NCI-H1092 (cell line): ENCODE results near the gene NT5C3A.
"Not testable (repeated sequence)": the region's sequence is repeated elsewhere in the genome, so short reads cannot be mapped to it uniquely, and the experiment has no call there.

ENCODE experiments used
- DNase-seq: peaks from one replicate; lab custom pipeline; 2025; lab: John Stamatoyannopoulos, UW

Gene NT5C3A

DNA sequence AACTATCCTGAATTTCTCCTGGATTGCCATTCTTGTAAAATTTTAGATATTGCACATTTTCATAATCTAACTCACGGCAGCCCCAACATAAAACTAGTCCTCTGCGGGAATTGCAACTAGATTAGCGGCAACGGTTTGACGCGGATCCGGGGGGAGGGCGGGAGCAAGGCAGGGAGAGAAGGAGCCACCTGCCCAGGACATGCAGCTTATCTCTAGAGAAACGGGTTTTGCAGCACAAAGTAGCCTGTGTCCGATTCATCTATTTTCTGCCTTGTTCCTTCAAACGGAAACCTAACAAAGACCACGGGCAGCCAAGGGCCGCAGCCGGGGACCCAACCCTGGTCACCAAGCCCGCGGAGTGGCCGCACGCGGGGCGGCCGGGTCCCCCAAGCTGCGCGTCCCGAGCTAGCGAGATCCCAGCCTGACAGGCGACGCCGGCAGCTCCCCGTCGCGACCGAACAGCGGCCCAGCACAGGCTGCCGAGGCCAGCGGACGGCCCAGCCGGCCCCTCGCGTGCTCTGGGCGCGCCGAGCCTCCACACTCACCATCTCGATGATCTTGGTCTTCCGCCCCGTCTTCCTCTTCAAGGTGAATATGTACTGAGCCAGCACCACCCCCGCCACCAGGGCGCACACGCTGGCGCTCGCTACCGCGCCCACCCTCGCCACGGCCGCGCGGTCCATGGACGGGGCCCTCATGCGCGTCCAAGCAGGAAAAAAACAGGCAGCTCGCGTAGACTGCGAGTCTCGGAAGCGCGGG, at the start of gene NT5C3A:
Gene NT5C3A (minus strand): TSS at position 754 of the 759 bp plus-strand sequence. CDS start 71 bp downstream, at position 683.
- DNase-seq: peak; percentile 66

DNA sequence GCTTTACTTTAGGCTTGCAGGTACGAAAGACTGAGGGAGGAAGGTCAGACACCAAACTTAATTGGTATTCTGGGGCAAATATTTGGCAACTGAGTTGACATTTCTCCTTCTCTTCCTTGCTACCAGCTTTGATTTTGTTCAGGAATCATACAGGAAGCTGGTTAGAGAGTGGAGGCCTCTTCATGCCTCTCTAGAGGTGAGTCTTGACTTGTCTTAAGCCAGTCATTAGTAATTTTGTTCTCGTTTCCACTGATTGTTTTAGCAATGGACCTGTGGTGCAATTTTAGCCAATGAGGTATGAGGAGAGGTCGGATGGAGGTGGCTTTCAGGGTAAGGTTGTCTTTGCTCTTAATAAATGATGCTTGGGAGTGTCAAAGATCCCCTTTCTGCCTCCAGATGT, 49.0 kb upstream of the NT5C3A start:
- DNase-seq: no peak

DNA sequence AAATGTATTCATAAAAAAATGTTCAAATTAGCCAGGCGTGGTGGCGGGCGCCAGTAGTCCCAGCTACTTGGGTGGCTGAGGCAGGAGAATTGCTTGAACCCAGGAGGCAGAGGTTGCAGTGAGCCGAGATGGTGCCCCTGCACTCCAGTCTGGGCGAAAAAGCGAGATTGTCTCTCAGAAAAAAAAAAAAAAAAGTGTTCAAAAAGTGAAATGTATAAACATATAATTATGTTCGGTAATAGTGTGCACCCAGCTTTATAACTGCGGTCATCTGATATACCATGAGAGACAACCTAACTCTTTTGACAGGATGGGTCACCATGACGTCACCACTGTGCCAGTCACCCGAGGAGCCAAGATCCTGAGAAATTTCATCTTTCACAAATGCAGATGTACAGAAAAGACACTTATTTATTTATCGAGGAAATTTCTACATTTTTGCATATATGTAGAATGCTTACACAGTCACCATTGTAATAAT, 47.2 kb upstream of the NT5C3A start:
- DNase-seq: no peak

DNA sequence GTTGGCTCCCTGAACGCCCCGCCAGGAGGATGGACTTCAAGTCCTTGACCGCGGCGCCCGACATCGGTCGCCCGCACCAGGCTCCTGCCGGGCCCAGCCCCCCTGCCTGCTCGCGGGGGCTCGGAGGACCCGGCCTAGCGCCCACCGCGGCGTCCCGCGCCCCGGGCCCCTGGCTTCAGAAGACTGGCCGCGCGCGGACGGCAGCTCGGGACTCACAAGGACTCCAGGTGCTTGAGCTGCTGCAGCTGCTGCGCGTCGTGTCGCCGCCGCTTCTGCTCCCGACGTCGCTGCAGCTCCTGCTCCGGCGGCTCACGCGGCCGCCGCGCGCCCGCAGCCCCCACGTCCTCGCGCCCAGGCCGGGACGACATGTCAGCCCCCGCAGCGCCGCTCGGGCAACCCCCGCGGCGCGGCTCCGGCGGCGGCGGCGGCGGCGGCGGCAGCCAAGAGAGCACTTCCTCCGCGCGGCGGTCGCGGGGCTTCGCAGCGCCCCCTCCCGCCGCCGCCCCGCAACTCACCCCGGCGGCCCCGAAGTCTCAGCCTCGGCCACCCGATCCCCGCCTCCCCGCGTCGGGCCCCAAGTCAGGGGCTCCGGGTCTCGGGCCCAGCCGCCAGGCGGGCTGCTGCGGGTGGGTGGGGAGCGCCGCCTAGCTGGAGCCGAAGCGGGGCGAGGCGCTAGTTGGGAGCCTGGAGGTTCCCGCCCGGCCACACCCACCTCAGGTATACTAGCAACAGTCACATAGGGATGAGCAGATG, 46.6 kb upstream of the NT5C3A start, which contains the start of gene RP9:
Gene RP9 (minus strand): TSS at position 400 of the 753 bp plus-strand sequence. CDS start 32 bp downstream, at position 368.
- peak; percentile 74 for DNase-seq

DNA sequence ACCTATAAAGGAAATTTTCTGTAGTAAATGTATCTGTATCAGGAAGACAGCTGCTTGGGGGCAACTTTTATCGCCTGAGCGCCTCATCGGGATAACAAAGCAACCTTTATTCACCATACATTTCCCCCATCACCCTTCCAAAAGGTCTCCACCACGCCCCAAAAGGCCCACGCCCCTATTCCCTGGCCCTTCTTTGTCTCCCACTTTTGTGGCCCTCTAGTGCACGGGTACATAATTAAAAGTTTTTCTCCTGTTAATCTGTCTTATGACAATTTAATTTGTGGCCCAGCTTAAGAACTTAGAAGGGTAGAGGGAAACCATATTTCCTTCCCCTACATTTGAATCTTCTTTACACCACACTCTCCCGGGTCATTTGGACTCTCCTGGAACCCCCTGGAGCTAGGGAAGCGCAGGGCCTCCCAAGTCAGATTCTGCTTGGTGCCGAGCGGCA, 46.0 kb upstream of the NT5C3A start:
- DNase-seq: no peak

DNA sequence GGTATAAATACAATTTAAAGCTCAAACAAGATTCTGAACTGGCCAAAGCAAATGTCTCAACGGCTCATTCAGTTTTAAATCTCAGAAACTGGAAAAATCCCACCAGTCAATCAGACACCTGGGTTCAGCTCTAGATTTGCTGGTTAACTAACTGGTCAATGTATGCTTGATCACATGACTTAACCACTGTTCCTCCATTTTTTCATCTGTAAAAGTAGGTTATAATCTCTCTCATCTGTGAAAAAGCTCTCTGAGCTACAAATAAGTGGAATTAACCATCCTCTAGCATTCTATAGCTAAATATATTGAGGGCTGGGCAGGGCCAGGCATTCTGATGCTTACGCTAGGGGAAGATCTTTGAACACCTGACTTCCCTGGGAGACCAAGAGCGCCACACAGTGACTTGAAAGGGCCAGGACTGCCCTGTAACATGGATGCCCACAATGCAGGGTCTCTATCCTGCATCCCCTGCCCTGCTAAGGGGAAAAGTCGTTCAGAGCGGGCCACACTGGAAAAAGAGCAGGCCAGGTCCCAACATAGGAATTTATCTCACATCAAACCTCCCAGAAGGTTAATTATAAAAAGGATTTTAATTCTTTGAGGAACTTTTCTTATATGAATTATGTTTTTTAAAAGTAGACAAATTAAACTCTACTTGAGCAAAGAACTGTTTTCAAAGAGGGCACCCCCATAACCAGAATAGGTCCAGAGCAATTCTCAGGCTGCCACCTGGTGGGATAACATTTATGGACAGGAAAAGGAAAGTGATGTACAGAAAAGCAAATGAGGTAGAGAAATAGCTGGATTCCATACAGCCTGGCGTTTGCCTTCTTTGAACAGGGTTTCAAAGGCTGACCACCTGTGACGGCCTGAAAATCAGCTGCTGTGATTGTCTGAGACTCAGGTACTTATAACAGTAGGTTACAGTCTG, 44.8 kb upstream of the NT5C3A start:
- DNase-seq: peak; percentile 5

DNA sequence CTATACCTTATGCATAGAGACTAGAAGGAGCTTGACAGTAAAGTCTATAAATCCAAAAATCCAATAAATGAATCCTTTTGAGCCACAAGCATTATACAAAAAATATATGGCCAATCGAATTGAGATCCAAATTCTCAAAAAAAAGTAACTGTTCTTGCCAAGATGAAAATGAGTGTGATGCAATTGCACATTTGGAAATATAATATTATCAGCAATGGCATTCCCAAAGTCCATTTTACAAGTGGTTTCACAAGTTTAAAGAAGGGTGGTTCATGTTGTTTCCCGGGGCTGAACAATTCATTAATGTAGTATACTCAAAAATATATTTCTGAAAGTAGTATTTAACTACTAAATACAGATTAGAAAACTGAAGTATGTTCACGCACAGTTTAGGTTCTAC, 39.3 kb upstream of the NT5C3A start:
- DNase-seq: no peak

DNA sequence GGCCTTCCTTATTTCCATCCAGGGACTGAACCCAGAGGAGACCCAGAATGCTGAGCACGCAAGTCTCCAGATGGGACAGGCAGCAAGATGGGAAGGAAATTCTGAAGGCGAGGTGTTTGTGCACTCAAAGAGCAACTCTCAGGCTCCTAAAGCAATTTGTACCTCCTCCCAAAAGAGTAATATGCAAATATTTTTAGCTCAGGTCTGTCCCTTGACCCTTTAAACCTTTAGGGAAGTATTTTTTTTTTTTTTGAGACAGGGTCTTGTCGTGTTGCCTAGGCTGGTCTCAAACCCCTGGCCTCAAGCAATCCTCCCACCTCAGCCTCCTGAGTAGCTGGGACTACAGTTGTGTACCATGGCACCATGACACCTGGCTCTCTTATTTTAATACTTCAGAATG, 38.2 kb upstream of the NT5C3A start:
- no peak for DNase-seq

DNA sequence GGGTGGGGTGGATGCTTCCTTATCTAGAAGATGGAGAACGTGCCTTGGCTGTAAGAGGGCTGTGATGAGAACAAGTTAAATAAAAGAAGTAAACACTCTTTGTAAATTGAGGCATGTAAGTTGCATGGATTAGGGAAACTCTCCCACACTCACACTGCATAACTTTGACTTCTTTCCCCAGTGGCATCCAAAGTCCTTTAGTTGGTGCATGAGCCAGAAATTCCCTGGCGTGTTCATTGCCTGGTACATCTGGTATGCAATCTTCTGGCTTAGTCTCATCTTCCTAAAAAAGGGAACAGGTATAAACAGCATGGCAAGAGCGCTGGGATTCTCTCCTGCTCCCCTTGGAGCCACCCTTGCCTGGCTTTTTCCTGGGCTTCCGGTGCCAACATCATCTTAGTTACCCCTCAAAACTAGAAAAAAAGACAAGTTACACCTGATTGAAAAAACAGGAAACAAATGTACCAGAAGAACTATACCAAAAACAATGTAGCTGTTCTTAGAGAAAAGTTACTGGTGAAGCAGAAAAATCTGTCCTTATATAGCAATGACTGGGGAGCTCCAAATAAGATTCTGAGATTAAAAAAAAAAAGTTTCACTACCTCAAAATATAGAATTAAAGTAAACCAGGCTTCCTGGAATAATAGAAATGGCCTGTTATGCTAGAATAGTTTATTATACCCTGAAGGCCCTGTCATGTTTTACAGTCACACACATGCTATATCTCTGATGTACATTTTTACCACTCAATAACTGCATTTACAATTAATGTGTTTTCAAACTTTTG, 36.8 kb upstream of the NT5C3A start:
- DNase-seq: no peak

DNA sequence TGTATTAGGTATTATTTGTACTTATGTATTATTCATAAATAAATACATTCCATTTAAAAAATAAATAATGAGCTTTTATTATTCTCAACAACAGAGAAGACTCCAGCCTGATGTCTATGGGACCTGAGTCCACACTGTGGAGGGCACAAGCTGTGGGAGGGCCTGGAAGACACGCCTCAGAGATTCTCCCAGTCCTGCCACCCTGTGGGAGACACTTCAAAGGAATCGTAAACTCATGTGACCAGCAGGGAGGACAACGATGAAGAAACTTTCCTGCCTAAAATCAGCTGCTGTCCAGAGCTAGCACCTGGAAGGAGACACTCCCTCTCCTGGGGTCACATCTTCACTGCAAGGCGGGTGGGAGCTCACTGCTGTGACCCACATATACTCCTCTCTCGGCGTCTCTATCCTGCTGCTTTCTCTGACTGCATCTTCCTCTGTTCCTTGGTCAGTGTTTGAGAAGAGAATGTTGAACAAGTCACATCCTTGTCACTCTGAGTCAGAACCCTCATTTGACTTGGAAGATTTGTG, 32.2 kb upstream of the NT5C3A start:
- DNase-seq: not testable (repeated sequence)

DNA sequence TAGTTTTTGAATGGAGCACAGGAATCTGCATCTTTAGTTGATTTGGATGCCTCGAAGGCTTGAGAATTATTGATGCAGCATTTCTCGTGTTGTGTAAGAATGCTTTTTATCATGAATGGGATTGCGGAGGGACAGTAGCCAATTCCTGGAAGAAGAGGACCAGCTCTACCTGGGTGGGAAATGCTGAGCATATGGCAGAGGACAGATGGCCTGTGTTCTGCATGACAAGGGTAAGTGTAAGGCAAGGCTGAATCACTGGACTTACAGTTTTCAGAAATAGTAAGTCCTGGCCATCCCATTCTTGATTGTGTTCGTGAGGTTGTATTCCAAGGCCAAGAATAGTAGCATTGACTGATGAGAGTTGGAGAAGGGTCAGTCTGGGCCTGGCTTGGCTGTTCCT, 30.7 kb upstream of the NT5C3A start:
- DNase-seq: no peak

DNA sequence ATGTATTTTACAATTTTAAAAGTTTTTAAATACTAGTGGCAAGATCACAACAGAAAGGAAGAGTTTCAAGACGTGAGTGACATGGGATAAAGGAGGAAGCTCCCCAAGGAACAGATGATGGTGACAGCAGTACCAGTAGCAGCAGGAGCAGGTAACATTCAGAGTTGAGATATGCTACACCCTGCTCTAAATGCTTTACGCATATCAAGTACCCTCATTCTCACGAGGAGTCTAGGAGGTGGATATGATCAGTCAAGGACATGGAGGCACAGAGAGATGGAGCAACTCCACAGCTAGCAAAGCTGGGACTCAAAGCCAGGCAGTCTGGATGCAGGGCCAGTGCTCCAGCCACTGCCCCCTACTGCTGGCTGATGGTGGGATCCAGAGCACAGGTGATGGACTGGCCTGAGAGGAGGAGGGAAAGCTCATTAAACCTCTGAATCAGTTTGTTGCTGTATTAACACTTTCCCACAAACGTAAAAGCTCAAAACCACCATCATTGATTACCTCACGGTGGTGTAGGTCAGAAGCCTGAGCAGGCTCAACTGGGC, 29.1 kb upstream of the NT5C3A start:
- no peak for DNase-seq

DNA sequence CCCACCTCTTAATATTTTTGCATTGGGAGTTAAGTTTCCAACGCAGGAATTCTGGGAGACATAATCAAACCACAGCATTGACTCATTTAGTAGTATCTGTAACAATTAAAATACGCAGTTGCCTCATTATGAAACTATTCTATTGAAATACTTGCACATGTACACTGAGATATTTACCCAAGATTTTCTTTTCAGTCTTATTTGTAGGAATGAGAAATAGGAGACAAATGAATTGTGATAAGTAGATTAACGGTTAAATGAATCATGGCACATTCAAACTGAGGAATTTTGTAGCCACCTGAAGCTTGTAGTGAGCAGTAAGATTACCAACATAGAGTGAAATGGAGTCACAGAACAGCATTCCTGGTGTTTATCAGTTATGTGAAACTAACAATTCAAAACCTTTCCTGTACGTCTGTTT, 28.5 kb upstream of the NT5C3A start:
- no peak for DNase-seq

DNA sequence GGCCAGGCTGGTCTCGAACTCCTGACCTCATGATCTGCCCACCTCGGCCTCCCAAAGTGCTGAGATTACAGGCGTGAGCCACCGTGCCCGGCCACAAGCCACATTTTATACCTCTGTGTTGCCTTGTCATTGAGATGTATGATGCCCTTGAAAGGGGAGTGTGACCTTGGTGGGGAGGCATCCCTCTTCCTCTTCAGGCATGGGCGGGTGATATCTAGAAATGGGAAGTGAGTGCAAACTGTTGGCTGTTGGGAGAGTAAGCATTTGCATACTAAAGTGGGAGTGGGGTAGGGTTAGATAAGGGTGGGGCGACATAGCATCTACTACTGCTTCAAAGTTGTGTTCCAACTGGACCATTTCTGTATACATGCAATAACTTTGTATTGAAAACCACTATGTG, 26.6 kb upstream of the NT5C3A start:
- no peak for DNase-seq

DNA sequence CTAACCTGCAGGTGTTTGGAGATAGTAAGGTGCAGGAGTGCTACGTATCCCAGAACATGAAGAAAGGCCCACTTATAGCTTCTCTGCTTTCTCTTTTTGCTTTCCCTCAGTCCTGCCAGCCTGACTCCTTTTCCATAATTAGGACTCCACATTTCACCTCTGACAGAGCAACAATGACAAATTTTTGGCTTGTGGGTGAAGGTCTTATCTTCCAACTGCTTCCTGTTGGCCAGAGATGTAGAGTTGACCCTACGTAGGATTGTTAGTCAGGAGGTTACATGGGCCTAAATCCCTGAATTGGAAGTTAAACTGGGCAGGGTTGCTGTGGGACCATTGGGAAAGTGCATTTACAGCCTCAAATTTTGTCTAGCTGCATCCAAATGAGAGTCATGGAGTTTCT, 25.3 kb upstream of the NT5C3A start:
- no peak for DNase-seq

DNA sequence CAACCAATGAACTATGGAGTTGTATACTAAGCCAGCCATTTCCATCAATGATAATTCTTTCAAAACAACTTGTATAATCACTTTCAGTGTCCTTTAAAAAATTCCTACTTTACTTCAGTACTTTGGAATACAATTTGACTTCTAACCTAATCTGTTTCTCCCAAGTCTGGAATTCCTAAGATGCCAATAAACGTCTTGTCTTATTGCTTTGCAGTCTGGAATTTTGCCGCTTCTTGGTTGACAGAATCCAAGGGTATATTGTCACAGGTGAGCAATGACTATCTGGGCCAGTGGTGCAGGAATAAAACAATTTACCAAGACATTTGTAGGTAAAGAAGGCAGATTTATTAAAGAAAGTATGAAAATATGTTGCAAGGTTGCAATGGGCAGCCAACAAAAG, 24.8 kb upstream of the NT5C3A start:
- no peak for DNase-seq

DNA sequence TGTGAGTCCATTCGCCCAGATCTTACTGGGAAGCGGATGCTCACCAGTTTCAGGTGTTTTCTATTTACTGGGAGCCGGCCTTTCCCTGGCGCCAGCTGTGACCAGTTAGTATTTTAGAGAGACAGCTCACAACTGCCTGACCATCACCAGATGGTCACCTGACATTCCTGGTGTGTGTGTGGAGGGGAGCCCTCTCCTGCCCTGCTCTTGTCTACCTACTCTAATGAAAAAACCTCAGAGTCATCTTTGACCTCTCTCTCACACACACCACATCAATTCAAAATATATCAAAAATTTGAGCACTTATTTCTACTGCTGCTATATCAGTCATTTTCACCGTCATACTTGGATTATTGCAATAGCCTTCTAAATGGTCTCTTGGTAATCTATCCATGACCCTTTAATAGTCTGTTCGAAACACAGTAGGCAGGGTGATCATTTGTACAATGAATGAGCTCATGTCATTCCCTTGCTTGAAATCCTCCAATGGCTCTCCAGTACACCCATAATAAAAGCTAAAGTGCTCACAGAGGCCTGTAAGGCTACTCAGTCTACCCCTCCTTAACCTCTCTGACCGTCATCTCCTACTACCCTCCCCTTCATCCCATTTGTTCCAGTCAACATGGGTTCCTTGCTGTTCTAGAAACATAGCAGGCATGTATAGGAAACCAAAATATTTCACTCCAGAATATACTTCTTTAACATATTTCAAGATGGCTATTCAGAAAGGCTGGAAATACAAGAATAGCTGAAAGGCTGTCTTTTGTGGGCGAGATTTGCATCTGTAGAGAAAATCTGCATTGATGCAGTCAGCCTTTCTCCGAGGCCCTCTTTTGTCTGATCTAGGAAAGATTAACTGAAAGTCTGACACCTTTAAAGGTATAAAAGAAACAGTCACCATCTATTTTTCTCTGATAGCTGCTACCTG, 17.5 kb upstream of the NT5C3A start:
- DNase-seq: no peak

DNA sequence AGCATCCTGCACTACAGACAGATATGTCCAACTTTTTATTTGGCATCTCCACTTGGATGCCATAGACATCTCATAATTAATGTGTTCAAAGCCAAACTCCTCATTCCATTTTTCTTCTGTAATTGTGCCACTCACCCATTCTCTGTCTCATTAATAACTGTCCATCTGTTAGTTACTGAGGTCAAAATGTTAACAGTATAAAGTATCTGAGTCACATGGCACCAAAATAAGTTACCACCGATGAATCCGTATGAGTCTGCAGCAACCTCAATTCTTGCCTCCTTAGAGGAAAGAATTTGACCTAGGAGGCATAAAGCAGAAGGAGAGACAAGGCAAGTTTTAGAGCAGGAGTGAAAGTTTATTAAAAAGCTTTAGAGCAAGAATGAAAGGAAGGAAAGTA, 16.5 kb upstream of the NT5C3A start:
- no peak for DNase-seq

DNA sequence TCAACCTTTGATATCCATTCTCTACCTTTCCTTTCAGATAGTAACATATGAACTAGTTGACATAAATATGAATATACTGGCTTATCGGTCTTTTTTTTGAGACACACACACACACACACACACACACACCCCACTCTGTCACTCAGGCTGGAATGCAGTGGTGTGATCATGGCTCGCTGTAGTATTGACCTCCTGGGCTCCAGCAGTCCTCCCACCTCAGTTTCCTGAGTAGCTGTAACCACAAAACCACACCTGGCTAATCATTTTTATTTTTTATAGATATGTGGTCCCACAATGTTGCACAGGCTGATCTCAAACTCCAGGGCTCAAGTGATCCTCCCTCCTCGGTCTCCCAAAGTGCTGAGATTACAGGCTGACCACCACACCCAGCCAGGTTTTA, 14.2 kb upstream of the NT5C3A start:
- no peak for DNase-seq
